Measurements from ENCODE around the gene CFL2. TPM values are rescaled to one million over a fixed set of nuclear protein-coding genes. Genes with fewer than 3 reads are reported as not detected.

Gene CFL2
- total and polyA plus RNA-seq, 4 donors: 71.6 to 143 (median 112) TPM

DNA sequence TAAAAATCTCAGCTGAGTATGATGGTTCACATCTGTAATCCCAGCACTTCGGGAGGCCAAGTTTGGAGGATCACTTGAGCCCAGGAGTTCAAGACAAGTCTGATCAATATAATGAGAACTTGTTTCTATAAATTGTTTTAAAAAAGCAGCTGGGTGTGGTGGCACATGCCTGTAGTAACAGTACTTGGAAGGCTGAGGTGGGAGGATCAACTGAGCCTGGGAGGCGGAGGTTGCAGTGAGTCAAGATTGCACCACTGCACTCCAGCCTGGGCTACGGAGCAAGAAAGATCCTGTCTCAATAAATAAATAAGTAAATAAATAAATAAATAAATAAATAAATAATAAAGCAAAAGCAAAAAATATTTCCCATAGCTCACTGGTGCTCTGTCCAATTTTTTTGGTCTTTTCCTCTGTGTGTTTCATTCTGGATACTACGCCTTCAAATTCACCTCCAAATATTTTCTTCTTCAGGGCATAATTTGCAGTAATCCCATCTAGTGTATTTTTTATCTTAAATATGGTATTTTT lies 51.8 kb downstream of the CFL2 start:
- H3K27ac ChIP-seq (ENCODE audit: low read depth, low read length): no peak overlapping the region
- 100% methylated on average over 1 of the region's 4 CpGs for WGBS (ENCODE audit: insufficient coverage)
- no peak overlapping the region for H3K4me3 ChIP-seq (ENCODE audit: low read depth, low read length)
- no peak for DNase-seq (ENCODE audit: low read depth in 4 of 6, low spot score in 6 of 6)
- H3K9me3 ChIP-seq (ENCODE audit: control insufficient read depth, insufficient read depth, low read length): no peaks in the 10 kb centered on the region
- H3K27me3 ChIP-seq (ENCODE audit: control insufficient read depth, insufficient read depth, low read length): no peaks in the 10 kb centered on the region
- H3K4me1 ChIP-seq (ENCODE audit: control insufficient read depth, insufficient read depth, low read length): no peaks in the 10 kb centered on the region
- no peaks in the 10 kb centered on the region for H3K36me3 ChIP-seq (ENCODE audit: control insufficient read depth, insufficient read depth, low read length)

DNA sequence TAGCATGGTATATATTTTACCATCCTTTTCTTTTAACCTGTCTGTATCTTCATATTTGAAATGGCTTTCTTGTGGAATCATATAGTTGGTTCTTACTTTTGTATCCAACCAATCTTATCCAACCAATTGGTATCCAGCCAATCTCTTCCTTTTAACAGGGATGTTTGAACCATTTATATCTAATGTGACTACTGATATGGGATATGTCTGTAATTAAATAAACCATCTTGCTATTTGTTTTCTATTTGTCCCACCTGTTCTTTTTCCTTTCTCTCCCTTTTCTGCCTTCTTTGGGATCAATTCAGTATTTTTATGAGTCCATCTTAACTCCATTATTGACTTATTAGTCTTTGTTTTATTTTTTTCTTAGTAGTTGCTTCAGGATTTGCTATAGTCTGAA lies 53.6 kb downstream of the CFL2 start:
- Histone ChIP-seq H3K4me1 (ENCODE audit: control insufficient read depth, insufficient read depth, low read length) (no peaks in the 10 kb centered on the region), H3K9me3 (ENCODE audit: control insufficient read depth, insufficient read depth, low read length) (no peaks in the 10 kb centered on the region), H3K4me3 (ENCODE audit: low read depth, low read length) (no peak overlapping the region), H3K36me3 (ENCODE audit: control insufficient read depth, insufficient read depth, low read length) (no peaks in the 10 kb centered on the region), H3K27me3 (ENCODE audit: control insufficient read depth, insufficient read depth, low read length) (no peaks in the 10 kb centered on the region), H3K27ac (ENCODE audit: low read depth, low read length) (no peak overlapping the region)
- DNase-seq (ENCODE audit: low read depth in 4 of 6, low spot score in 6 of 6): no peak

Small RNA genes lying within 50 kb of the gene (small RNA-seq; reads per million reads assigned to genes)
- gene RNU6-1261P (ENCODE audit: low replicate concordance): not detected

Other genes starting within 250 kb of the CFL2 start
- gene EAPP, start 174.9 kb downstream of the CFL2 start, total RNA-seq: 10 to 100 TPM; 67.2 to 69.9 TPM
- gene EAPP, start 174.9 kb downstream of the CFL2 start, polyA plus RNA-seq (ENCODE audit: insufficient read length in 2 of 2): 10 to 100 TPM; 48.3 to 53.8 TPM
- 100 to 1,000 TPM; 105 to 119 TPM for gene SNX6, start 84.4 kb downstream of the CFL2 start, total RNA-seq
- gene SNX6, start 84.4 kb downstream of the CFL2 start, polyA plus RNA-seq (ENCODE audit: insufficient read length in 2 of 2): 10 to 100 TPM; 63.0 to 82.2 TPM
- 10 to 100 TPM; 17.2 to 19.2 TPM for gene BAZ1A, start 160.8 kb upstream of the CFL2 start, total RNA-seq
- 10 to 100 TPM; 14.5 to 16.6 TPM for gene BAZ1A, start 160.8 kb upstream of the CFL2 start, polyA plus RNA-seq (ENCODE audit: insufficient read length in 2 of 2)

Measured in spinal cord (tissue), 10 donors.